Pancreas (tissue), 10 donors: Measurements from ENCODE around the gene XKR7. TPM values are rescaled to one million over a fixed set of nuclear protein-coding genes. Genes with fewer than 3 reads are reported as not detected.

Experiments used
- ATAC-seq, 4 donors: fragments of 200-7000 bp; cut with Tn5 transposase; one replicate each; pipeline versions ENCODE4 v1.8.0 to v1.9.1; 2020; ENCODE audit warnings: mild to moderate bottlenecking in 4 of 4, moderate library complexity in 4 of 4
- DNase-seq, 6 donors: peaks; one replicate each; pipeline ENCODE4 v3.0.0-alpha.2; 2020
- FAIRE-seq: peaks from 2 replicates; lab custom pipeline; 2012; peaks lifted over from hg19 to GRCh38; lab: Jason Lieb, UNC
- H3K27ac ChIP-seq, 4 donors: fragments of 200-600 bp; sonication (generic); 1 replicate in 3 of 4; 2 replicates in 1 of 4; pipeline versions ENCODE4 v1.5.0 to v1.8.0; 2020
- H3K27me3 ChIP-seq, 4 donors: fragments of 200-600 bp; one replicate each; pipeline ENCODE4 v1.8.0; 2021
- H3K36me3 ChIP-seq, 3 donors: fragments of 200-600 bp; sonication (generic) in 1 of 3; one replicate each; pipeline versions ENCODE4 v1.5.0 to v1.8.0; 2020 to 2021
- H3K4me1 ChIP-seq, 3 donors: fragments of 200-600 bp; one replicate each; pipeline ENCODE4 v1.8.0; 2021
- H3K4me3 ChIP-seq, 4 donors: fragments of 200-600 bp; sonication (generic) in 2 of 4; one replicate each; pipeline versions ENCODE4 v1.5.0 to v1.8.0; 2020 to 2021
- H3K9me3 ChIP-seq, 4 donors: fragments of 200-600 bp; one replicate each; pipeline ENCODE4 v1.8.0; 2021
- CTCF ChIP-seq, 4 donors: fragments of 200-600 bp; sonication (generic) in 3 of 4; IDR thresholded peaks; one replicate each; pipeline versions ENCODE4 v1.5.0 to v1.8.0; 2021; ENCODE audit warnings: antibody characterized with exemption in 4 of 4
- WGBS, 2 donors: extraction: QIAGEN DNeasy Blood & Tissue Kit; methylation state at CpG; one replicate each; pipeline ENCODE4 v1.1.7; 2013; 5-methylcytosine and 5-hydroxymethylcytosine counted together
- intact Hi-C, 3 donors: fragments of 100-400 bp; cut with DNase I; formaldehyde crosslinking; loops; one replicate each; pipeline versions ENCODE4 v1.11.1 to v1.14.2; 2022
- polyA plus RNA-seq, 2 donors: library from polyadenylated mRNA; stranded (reverse); fragments of 200-250 nt; gene quantifications; one replicate each; pipeline ENCODE4 v1.2.3, GENCODE V29; 2013
- total RNA-seq, 6 donors: library from RNA; stranded (reverse); fragmentation: NEBNext Ultra II Directional in 4 of 6; extraction: Animal tissue kit (Norgen Biotek cat#: 25700) in 4 of 6; gene quantifications; one replicate each; pipeline versions ENCODE4 v1.2.1 to v1.2.4, GENCODE V29; 2021 to 2023
- donor health status: healthy with polysubstance abuse.
- donor health status: DM: no; HTN: no; CAD: no; lungs with moderate emphysema.
- donor health status: DM: no; HTN: no; CAD: no.
- donor health status: control.
- donor health status: control.
- donor health status: Bipolar disorder and iron deficiency.
- donor health status: DM: yes; HTN: yes; CAD: no.
- donor health status: DM: no; HTN: no; CAD: no.
- donor health status: DM: no; HTN: no; CAD: no.
- donor health status: DM: yes; HTN: yes; CAD: no.

XKR7 gene
- total and polyA plus RNA-seq, 8 donors = 0.05 to 1.2 (median 0.33) TPM

DNA sequence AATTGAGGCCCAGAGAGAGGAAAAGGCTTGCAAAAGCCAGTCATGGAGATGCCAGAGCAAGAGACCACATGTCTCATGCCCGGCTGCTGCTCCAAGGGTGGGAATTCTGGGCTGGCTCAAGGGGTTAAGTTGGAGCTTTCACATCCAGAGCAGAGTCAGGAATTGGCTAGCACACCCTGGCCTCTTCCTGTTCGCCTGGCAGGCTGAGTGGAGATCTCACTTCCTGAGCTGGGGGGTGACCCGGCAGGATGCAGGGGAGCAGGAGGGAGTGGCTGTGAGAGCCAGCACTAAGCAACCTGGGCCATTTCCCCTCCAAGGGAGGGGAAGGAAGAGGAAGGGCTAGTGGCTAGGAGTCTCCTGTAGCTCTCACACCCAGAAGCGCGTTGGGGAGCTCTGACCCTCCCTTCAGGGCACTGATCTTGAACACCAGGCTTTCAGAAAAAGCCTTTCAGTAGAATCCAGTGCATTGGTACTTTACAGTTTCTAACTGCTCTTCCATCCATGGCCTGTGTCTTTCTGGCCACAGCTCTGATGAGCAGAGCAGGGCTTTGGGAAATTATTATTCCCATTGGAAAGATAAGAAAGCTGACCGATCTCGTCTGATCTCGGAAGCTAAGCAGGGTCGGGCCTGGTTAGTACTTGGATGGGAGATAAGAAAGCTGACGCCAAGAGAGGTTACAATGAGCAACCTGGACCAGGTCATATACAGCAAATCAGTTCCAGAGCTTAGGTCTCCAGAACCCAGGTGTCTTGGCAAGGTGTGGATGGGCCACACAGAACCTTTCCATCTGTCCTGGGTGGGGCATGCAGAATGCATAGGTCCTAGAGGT is 40.1 kb downstream of the XKR7 start:
- 33 to 34% methylated on average over 10 of the region's 10 CpGs for WGBS, 2 donors
- Histone ChIP-seq H3K4me1 (no peaks in the 10 kb centered on the region), H3K27me3 (peaks cover 0 to 3% (median 0%) of the 10 kb centered on the region in 4 donors), H3K27ac (no peak overlapping the region), H3K9me3 (no peaks in the 10 kb centered on the region), H3K36me3 (no peaks in the 10 kb centered on the region), H3K4me3 (no peak overlapping the region)
- no peak for TF ChIP-seq CTCF (IDR thresholded peaks at IDR 0.05)
- no peak for FAIRE-seq
- DNase-seq = no peak
- peak in 2 of 4 donors; percentile 11 to 46 for ATAC-seq
- intact Hi-C loops = no loop called here

- Histone ChIP-seq H3K27me3 (peaks cover 0 to 3% (median 0%) of the 10 kb centered on the region in 4 donors), H3K4me1 (no peaks in the 10 kb centered on the region), H3K4me3 (no peak overlapping the region), H3K36me3 (no peaks in the 10 kb centered on the region), H3K9me3 (no peaks in the 10 kb centered on the region), H3K27ac (no peak overlapping the region)
- TF ChIP-seq CTCF (IDR thresholded peaks at IDR 0.05) = no peak
- ATAC-seq (no peak), DNase-seq (no peak), FAIRE-seq (no peak)
- intact Hi-C loops = no loop called here
- WGBS, 2 donors = 64 to 75% methylated on average over 7 of the region's 7 CpGs
Measured at GRCh38 chr20:32009564-32009963, 41.6 kb downstream of the XKR7 start.

DNA sequence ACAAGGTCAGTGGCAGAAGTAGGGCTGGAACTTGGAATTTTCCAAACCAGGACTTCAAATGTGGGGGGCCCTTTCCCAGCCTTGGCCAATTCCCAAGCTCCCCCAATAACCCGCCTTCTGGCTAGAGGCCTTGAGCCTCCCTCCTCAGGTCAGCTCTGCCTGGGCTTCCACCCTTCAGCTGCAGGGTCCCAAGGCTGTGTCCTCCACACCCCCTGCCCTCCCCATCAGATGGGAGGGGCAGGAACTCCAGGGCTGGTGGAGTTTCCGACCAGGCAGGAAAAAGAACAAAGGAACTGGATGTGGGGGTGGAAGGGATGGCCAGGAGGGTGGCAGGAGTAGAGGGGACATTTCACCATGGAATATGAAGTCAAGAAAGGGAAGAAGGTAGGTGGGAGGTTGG is 42.1 kb downstream of the XKR7 start, which contains the start of gene CCM2L:
Gene CCM2L (plus strand): TSS at position 338 of the 400 bp plus-strand sequence. CDS start 17 bp downstream, at position 355.
- 46 to 49% methylated on average over 2 of the region's 2 CpGs for WGBS, 2 donors
- no peak for TF ChIP-seq CTCF (IDR thresholded peaks at IDR 0.05)
- DNase-seq = no peak
- Histone ChIP-seq H3K36me3 (no peaks in the 10 kb centered on the region), H3K27ac (no peak within 1 kb of the TSS), H3K9me3 (no peaks in the 10 kb centered on the region), H3K4me1 (no peaks in the 10 kb centered on the region), H3K4me3 (no peak within 1 kb of the TSS), H3K27me3 (peaks cover 0 to 3% (median 0%) of the 10 kb centered on the region in 4 donors)
- FAIRE-seq = no peak
- intact Hi-C loops = no loop called here
- no peak for ATAC-seq

GRCh38 chr20:32010666-32011065 is 42.7 kb downstream of the XKR7 start:
- DNase-seq (no peak), FAIRE-seq (no peak), ATAC-seq (no peak)
- TF ChIP-seq CTCF (IDR thresholded peaks at IDR 0.05) = no peak
- 21 to 23% methylated on average over 8 of the region's 8 CpGs for WGBS, 2 donors
- H3K36me3 ChIP-seq = no peaks in the 10 kb centered on the region
- no peak overlapping the region for H3K27ac ChIP-seq
- H3K27me3 ChIP-seq = peaks cover 0 to 3% (median 0%) of the 10 kb centered on the region in 4 donors
- H3K4me3 ChIP-seq = no peak overlapping the region
- no peaks in the 10 kb centered on the region for H3K4me1 ChIP-seq
- no peaks in the 10 kb centered on the region for H3K9me3 ChIP-seq
- intact Hi-C loops = no loop called here

DNA sequence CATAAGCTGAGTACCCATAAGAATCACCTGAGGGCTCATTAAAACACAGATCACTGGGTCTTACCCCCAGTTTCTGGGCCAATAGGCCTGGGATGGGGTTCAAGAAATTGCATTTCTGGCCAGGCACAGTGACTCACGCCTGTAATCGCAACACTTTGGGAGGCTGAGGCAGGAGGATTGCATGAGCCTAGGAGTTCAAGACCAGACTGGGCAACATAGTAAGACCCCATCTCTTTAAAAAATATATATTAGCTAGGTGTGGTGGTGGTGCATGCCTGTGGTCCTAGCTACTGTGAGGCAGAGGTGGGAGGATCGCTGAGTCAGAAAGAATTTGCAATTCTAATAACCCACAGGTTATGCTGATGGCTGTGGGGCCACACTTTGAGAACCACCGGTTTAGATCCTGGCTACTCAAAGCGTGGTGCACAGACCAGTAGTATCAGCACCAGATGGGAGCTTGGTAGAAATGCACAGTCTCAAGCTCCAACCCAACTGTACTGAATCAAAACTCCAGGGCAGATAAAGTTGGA is 44.3 kb downstream of the XKR7 start:
- Histone ChIP-seq H3K9me3 (no peaks in the 10 kb centered on the region), H3K4me1 (no peaks in the 10 kb centered on the region), H3K27me3 (peaks cover 0 to 3% (median 0%) of the 10 kb centered on the region in 4 donors), H3K36me3 (no peaks in the 10 kb centered on the region), H3K4me3 (no peak overlapping the region), H3K27ac (no peak overlapping the region)
- no peak for ATAC-seq
- TF ChIP-seq CTCF (IDR thresholded peaks at IDR 0.05) = no peak
- FAIRE-seq = no peak
- DNase-seq = no peak
- intact Hi-C loops = no loop called here
- WGBS, 2 donors = 60 to 75% methylated on average over 5 of the region's 5 CpGs
